Esophagus squamous epithelium (tissue), 5 donors: Measurements from ENCODE around the gene LONRF3. TPM values are rescaled to one million over a fixed set of nuclear protein-coding genes. Genes with fewer than 3 reads are reported as not detected.
"Not testable (repeated sequence)": the region's sequence is repeated elsewhere in the genome, so short reads cannot be mapped to it uniquely, and the experiment has no call there.

Experiments used
- DNase-seq: peaks from one replicate; lab custom pipeline; 2025; lab: John Stamatoyannopoulos, UW
- H3K27ac ChIP-seq, 4 donors: fragments of 200-600 bp; sonication (generic); one replicate each; pipeline ENCODE4 v1.5.1; 2016 to 2019; ENCODE audit warnings: mild to moderate bottlenecking in 1 of 4
- H3K27me3 ChIP-seq, 4 donors: fragments of 200-600 bp; sonication (generic); 1 replicate in 3 of 4; 2 replicates in 1 of 4; pipeline versions ENCODE4 v1.5.1 to v1.6.0; 2017 to 2021; ENCODE audit warnings: antibody characterized with exemption in 1 of 4
- H3K36me3 ChIP-seq, 3 donors: fragments of 200-600 bp; sonication (generic); one replicate each; pipeline ENCODE4 v1.5.1; 2016 to 2019
- H3K4me1 ChIP-seq, 3 donors: fragments of 200-600 bp; sonication (generic); one replicate each; pipeline ENCODE4 v1.5.1; 2017 to 2019
- H3K4me3 ChIP-seq, 4 donors: fragments of 200-600 bp; sonication (generic); 1 replicate in 3 of 4; 2 replicates in 1 of 4; pipeline ENCODE4 v1.5.1; 2016 to 2019; ENCODE audit warnings: mild to moderate bottlenecking in 2 of 4, moderate library complexity in 1 of 4
- H3K9me3 ChIP-seq, 3 donors: fragments of 200-600 bp; sonication (generic); one replicate each; pipeline ENCODE4 v1.5.1; 2016 to 2019
- CTCF ChIP-seq, 6 experiments: fragments of 450-650 bp in 4 of 6; fragments of 200-600 bp in 2 of 6; sonication (generic) in 2 of 6; IDR thresholded peaks; one replicate each; pipeline ENCODE4 v1.5.1; 2016 to 2019; ENCODE audit warnings: antibody characterized with exemption in 6 of 6, mild to moderate bottlenecking in 4 of 6, moderate library complexity in 4 of 6
- POLR2A ChIP-seq, 4 donors: fragments of 450-650 bp; IDR thresholded peaks; one replicate each; pipeline ENCODE4 v1.6.1; 2017; ENCODE audit warnings: antibody characterized with exemption in 4 of 4, mild to moderate bottlenecking in 4 of 4, moderate library complexity in 3 of 4
- WGBS, 2 donors: methylation state at CpG; one replicate each; pipeline ENCODE4 v1.1.5; 2018; 5-methylcytosine and 5-hydroxymethylcytosine counted together
- intact Hi-C: fragments of 100-400 bp; cut with DNase I; formaldehyde crosslinking; loops from one replicate; pipeline ENCODE4 v1.15.0; 2022
- total RNA-seq, 4 donors: library from RNA; depleted of rRNA; stranded (reverse); fragments of >200 nt; gene quantifications; one replicate each; pipeline ENCODE4 v1.1.0, GENCODE V29; 2016
- donor health status: DM: yes; HTN: yes; CAD: no.

LONRF3 gene
- total RNA-seq, 4 donors from 2014 or later: 0.27 to 4.8 (median 1.2) TPM

- 65 to 79% methylated on average over 1 to 4 of the region's 5 CpGs for WGBS, 2 donors
- no peaks in the 10 kb centered on the region for H3K4me1 ChIP-seq
- intact Hi-C loops: no loop called here
- TF ChIP-seq CTCF (IDR thresholded peaks at IDR 0.05) (no peak), POLR2A (IDR thresholded peaks at IDR 0.05) (no peak)
- H3K27ac ChIP-seq: no peak overlapping the region
- DNase-seq: no peak
- H3K9me3 ChIP-seq: no peaks in the 10 kb centered on the region
- H3K27me3 ChIP-seq: no peaks in the 10 kb centered on the region
- no peak overlapping the region for H3K4me3 ChIP-seq
- H3K36me3 ChIP-seq: no peaks in the 10 kb centered on the region
Measured at GRCh38 chrX:119010491-119010890, 36.1 kb downstream of the LONRF3 start.

DNA sequence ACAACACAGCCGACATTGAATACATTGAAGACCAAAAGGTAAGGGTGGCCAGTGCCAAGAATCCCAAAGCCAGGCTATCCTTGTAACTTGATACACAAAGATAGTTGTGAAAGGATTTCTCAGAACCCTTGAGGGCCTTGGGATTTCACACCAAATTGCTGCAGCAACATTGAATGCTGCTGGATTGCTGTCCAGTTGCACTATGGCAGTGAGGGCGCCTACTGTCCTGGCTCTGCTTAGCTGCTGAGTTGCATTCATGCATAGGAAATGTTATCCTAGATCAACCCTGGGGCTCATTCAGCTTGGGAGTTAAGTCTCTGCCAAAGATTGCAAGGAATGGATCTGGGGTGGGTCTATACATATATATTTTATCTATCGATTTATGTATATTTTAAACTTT lies 38.7 kb downstream of the LONRF3 start:
- Histone ChIP-seq H3K36me3 (no peaks in the 10 kb centered on the region), H3K4me1 (no peaks in the 10 kb centered on the region), H3K27ac (no peak overlapping the region), H3K9me3 (no peaks in the 10 kb centered on the region), H3K27me3 (no peaks in the 10 kb centered on the region), H3K4me3 (no peak overlapping the region)
- intact Hi-C loops: no loop called here
- whole genome bisulfite sequencing, 2 donors: 51 to 69% methylated on average over 2 to 3 of the region's 3 CpGs
- TF ChIP-seq CTCF (IDR thresholded peaks at IDR 0.05): no peak
- no peak for TF ChIP-seq POLR2A (IDR thresholded peaks at IDR 0.05)
- no peak for DNase-seq

- no peak for TF ChIP-seq POLR2A (IDR thresholded peaks at IDR 0.05)
- TF ChIP-seq CTCF (IDR thresholded peaks at IDR 0.05): no peak
- Histone ChIP-seq H3K27ac (no peak overlapping the region), H3K4me3 (no peak overlapping the region), H3K27me3 (no peaks in the 10 kb centered on the region), H3K4me1 (no peaks in the 10 kb centered on the region), H3K36me3 (no peaks in the 10 kb centered on the region), H3K9me3 (no peaks in the 10 kb centered on the region)
- no peak for DNase-seq
- WGBS, 2 donors: 20 to 37% methylated on average over 6 to 7 of the region's 7 CpGs
- intact Hi-C loops: no loop called here
Measured at GRCh38 chrX:119015407-119016237, 41.2 kb downstream of the LONRF3 start.

GRCh38 chrX:119017077-119017476 lies 42.7 kb downstream of the LONRF3 start:
- Histone ChIP-seq H3K4me3 (no peak overlapping the region), H3K36me3 (no peaks in the 10 kb centered on the region), H3K4me1 (no peaks in the 10 kb centered on the region), H3K27me3 (no peaks in the 10 kb centered on the region), H3K27ac (no peak overlapping the region), H3K9me3 (no peaks in the 10 kb centered on the region)
- 0% methylated on average over 1 of the region's 1 CpG; no CpG with 5 or more reads in 1 of the 2 donors for WGBS, 2 donors
- DNase-seq: no peak
- intact Hi-C loops: no loop called here
- TF ChIP-seq CTCF (IDR thresholded peaks at IDR 0.05): no peak
- no peak for TF ChIP-seq POLR2A (IDR thresholded peaks at IDR 0.05)

DNA sequence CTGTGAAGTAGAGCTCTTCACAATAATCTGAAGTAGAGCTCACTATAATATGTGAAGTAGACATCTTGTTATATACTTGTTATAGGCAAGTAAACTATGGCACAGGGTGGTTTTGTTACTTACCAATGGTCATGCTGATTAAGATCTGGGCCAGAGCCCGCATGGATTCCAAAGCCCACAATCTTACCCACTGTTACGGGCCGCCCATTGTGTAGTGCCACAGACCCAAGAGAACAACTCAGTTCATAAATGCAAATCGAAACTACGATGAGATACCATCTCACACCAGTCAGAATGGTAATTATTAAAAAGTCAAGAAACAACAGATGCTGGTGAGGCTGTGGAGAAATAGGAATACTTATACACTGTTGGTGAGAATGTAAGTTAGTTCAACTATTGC lies 51.5 kb downstream of the LONRF3 start:
- DNase-seq: no peak
- no peak overlapping the region for H3K27ac ChIP-seq
- intact Hi-C loops: no loop called here
- 77% methylated on average over 5 of the region's 5 CpGs; no CpG with 5 or more reads in 1 of the 2 donors for WGBS, 2 donors
- no peaks in the 10 kb centered on the region for H3K4me1 ChIP-seq
- no peaks in the 10 kb centered on the region for H3K36me3 ChIP-seq
- H3K27me3 ChIP-seq: no peaks in the 10 kb centered on the region
- no peak overlapping the region for H3K4me3 ChIP-seq
- no peaks in the 10 kb centered on the region for H3K9me3 ChIP-seq
- no peak for TF ChIP-seq CTCF (IDR thresholded peaks at IDR 0.05)

- DNase-seq, H3K9me3 ChIP-seq, H3K4me3 ChIP-seq, H3K27me3 ChIP-seq, H3K36me3 ChIP-seq, H3K27ac ChIP-seq, H3K4me1 ChIP-seq, intact Hi-C loops: not testable (repeated sequence)
- 84 to 89% methylated on average over 2 of the region's 2 CpGs for WGBS, 2 donors
Measured at GRCh38 chrX:119026344-119026743, 51.9 kb downstream of the LONRF3 start.

DNA sequence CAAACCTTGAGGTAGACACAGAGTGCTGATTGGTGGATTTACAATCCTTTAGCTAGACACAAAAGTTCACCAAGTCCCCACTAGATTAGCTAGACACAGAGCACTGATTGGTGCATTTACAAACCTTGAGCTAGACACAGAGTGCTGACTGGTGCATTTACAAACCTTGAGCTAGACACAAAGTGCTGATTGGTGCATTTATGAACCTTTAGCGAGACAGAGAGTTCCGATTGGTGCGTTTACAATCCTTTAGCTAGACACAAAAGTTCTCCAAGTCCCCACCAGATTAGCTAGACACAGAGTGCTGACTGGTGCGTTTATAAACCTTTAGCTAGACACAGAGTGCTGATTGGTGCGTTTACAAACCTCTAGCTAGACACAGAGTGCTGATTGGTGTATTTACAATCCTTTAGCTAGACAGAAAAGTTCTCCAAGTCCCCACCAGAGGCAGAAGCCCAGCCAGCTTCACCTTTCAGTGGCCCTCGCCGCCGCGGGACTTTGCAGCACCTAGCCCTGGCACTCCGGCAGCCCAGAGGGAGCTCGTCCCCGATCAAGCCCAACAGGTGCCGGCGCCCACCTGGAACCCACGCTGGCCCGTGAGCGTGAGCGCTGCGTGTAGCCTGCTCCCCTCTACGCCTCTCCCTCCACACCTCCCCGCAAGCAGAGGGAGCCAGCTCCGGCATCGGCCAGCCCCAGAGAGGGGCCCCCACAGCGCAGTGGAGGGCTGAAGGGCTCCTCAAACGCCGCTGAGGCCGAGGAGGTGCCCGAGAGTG lies 53.7 kb downstream of the LONRF3 start:
- DNase-seq: not testable (repeated sequence)

More for the DNA sequence above, 53.7 kb downstream of the LONRF3 start:
- H3K9me3 ChIP-seq, H3K27ac ChIP-seq, H3K4me3 ChIP-seq, H3K27me3 ChIP-seq, H3K36me3 ChIP-seq, intact Hi-C loops, H3K4me1 ChIP-seq: not testable (repeated sequence)
- WGBS, 2 donors: 54 to 100% methylated on average over 3 to 4 of the region's 28 CpGs
